Calu3 (cell line): ENCODE results near the gene ILDR1. TPM values are rescaled to one million over a fixed set of nuclear protein-coding genes. Genes with fewer than 3 reads are reported as not detected.

ENCODE experiments used
- BruUV-seq: library from RNA; stranded (reverse); fragments of 400-500 nt; replicated peaks from 2 replicates; lab custom pipeline; 2021; lab: Mats Ljungman, UMichigan
- CTCF ChIA-PET: fragments of 300-600 bp; sonication (Branson Sonifier 250); formaldehyde crosslinking; loops from one replicate; lab custom pipeline; 2022; ENCODE audit warnings: antibody characterized with exemption; lab: Charles Lee
- DNase-seq: peaks from one replicate; pipeline ENCODE4 v3.0.0; 2022
- H3K27ac Mint-ChIP-seq: one replicate; pipeline ENCODE4 v1.8.0; 2022; ENCODE audit warnings: mixed read lengths; ENCODE audit not compliant: unreplicated experiment
- H3K27me3 Mint-ChIP-seq: one replicate; pipeline ENCODE4 v1.8.0; 2022; ENCODE audit warnings: mixed read lengths; ENCODE audit not compliant: unreplicated experiment
- H3K36me3 Mint-ChIP-seq: one replicate; pipeline ENCODE4 v1.8.0; 2022; ENCODE audit warnings: mild to moderate bottlenecking, moderate library complexity, mixed read lengths; ENCODE audit not compliant: insufficient read depth, unreplicated experiment
- H3K4me1 Mint-ChIP-seq: one replicate; pipeline ENCODE4 v1.8.0; 2022; ENCODE audit warnings: mild to moderate bottlenecking, low read depth, mixed read lengths; ENCODE audit not compliant: unreplicated experiment
- H3K4me3 Mint-ChIP-seq: one replicate; pipeline ENCODE4 v1.8.0; 2022; ENCODE audit warnings: mild to moderate bottlenecking, low read depth, moderate library complexity, mixed read lengths; ENCODE audit not compliant: unreplicated experiment
- H3K9me3 Mint-ChIP-seq: one replicate; pipeline ENCODE4 v1.8.0; 2022; ENCODE audit warnings: low read depth, mixed read lengths; ENCODE audit not compliant: unreplicated experiment
- CTCF ChIP-seq: fragments of 200-600 bp; IDR thresholded peaks from one replicate; pipeline ENCODE4 v1.8.0; 2022; ENCODE audit warnings: antibody characterized with exemption; ENCODE audit not compliant: unreplicated experiment
- intact Hi-C: fragments of 100-400 bp; cut with micrococcal nuclease; formaldehyde crosslinking; loops from one replicate; pipeline ENCODE4 v1.10.0; 2022; ENCODE audit not compliant: unreplicated experiment
- total RNA-seq: library from RNA; stranded (reverse); gene quantifications from 2 replicates; pipeline ENCODE4 v1.2.3, GENCODE V29; 2022

The ILDR1 gene
- total RNA-seq, 1 experiment from 2014 or later: 15.7 TPM

DNA sequence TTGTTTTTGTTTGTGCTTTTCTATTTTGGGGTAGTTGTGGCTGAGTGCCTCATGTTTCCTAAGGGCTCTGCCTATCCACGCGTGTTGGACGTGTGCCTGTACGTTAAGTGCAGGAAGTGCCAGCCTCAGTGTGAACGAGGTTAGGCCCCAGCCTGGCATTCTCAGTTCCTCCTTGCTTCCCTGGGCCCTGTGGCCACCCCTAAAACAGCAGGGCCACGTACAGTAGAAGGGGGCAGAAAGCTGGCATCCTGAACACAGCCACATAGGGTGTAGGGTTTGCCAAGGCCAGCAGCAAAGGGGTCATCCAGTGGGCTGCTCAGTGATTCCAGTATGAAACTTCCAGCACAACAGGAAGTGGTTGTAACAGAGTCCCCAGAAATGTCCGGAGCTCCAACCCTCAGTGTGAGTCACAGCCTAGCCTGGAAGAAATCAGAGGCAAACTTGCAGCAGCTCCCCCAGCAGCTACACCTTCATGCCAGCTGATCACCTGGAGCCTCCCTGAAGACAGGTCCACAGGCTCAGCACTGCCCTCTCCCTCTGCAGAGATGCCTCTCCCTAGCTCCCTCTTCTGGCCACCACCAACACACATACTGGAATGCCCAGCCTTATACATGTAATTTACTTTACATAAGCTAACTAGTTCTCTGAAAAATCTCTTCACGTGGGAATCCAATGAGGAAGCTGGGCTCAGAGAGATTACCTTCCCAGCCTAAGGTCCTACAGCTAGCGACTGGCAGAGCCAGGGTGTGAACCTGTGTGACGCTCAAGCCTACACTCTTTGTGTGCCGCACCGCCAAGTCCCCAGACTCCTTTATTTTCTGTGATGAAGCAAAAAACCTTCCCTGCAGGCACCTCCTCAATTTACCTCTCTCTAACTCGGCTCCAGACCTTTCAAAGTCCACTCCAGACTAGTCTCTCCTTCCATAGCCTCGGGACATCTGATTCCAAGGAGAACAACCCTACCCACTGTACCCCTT is 26.6 kb downstream of the ILDR1 start:
- intact Hi-C loops: loop anchor here (1.0 to 10.0 kb wide), 4 partner anchors 112 to 448 kb away; partner anchors contain the start of gene POLQ
- TF ChIP-seq CTCF: peak; percentile 54
- BruUV-seq: no TSS peak
- Mint-ChIP-seq H3K4me3 (no peak overlapping the region), H3K4me1 (peaks cover 37% of the 10 kb centered on the region), H3K27ac (peak overlapping the region; percentile 89), H3K27me3 (no peaks in the 10 kb centered on the region), H3K36me3 (peaks cover 5% of the 10 kb centered on the region), H3K9me3 (no peaks in the 10 kb centered on the region)
- peak; percentile 82 for DNase-seq
- CTCF ChIA-PET: interaction anchor here (0.7 to 1.6 kb wide), 7 partner anchors 16 to 160 kb away, joined by 3 to 8 read pairs (median 5); partner anchors contain the start of genes EAF2, IQCB1 and SLC15A2

GRCh38 chr3:121994551-121994950 is 27.5 kb downstream of the ILDR1 start:
- BruUV-seq: no TSS peak
- H3K9me3 Mint-ChIP-seq: no peaks in the 10 kb centered on the region
- CTCF ChIA-PET: no interaction called here
- peaks cover 37% of the 10 kb centered on the region for H3K4me1 Mint-ChIP-seq
- no peaks in the 10 kb centered on the region for H3K27me3 Mint-ChIP-seq
- H3K27ac Mint-ChIP-seq: no peak overlapping the region
- H3K36me3 Mint-ChIP-seq: peaks cover 5% of the 10 kb centered on the region
- no peak for DNase-seq
- intact Hi-C loops: loop anchor here (10.0 kb wide), 1 partner anchor 260 kb away; no protein-coding TSS in a partner anchor
- TF ChIP-seq CTCF: no peak
- no peak overlapping the region for H3K4me3 Mint-ChIP-seq

DNA sequence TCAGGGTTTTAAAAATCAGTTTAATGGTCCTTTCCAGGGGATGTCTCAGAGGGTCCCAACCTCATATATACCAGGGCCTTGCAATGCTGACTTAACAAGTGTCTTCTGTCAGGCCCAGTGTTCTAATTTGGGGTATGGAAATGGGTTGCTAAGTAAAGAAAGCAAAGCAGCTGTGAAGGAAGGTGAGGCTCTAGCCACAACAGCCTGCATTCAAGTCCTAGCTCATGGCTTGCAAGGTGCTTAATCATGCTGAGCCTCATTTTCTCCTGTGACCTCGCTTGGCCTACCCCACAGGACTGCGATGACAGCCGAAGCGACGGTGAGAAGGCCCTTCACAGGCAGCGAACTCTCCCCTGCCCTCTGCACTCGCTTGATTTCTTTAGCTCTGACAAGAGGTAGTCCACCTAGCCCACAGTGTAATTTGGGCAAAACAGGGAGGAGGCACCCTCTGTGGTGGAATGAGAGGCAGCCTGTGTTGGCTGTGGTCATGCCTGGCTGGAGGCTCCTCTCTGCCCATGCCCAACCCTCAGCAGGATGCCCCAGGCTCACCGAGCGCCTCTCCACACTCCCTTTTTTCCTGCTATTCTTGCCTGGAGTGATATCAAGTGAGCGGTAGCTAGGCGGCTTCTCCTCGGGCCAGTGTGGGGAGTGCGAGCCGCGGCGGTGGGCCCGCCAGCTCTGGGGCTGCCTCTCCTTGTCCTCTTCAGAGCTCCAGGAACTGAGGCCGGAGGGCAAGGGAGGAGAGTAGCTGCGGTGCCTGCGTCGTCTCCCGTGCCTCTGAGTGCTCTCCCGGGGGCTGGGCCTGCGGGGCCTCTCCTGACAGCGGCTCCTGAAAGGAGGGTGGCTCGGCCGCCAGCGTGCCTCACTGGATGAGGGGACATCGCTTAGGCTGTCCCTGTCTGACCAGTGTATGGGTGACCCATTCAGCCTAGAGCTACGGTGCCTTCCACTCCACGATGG is 29.2 kb downstream of the ILDR1 start:
- CTCF ChIA-PET: no interaction called here
- intact Hi-C loops: loop anchor here (10.0 kb wide), 1 partner anchor 262 kb away; no protein-coding TSS in a partner anchor
- DNase-seq: no peak
- no peak overlapping the region for H3K27ac Mint-ChIP-seq
- peaks cover 25% of the 10 kb centered on the region for H3K4me1 Mint-ChIP-seq
- H3K9me3 Mint-ChIP-seq: no peaks in the 10 kb centered on the region
- no peak overlapping the region for H3K4me3 Mint-ChIP-seq
- no peaks in the 10 kb centered on the region for H3K27me3 Mint-ChIP-seq
- no TSS peak for BruUV-seq
- no peak for TF ChIP-seq CTCF
- peaks cover 5% of the 10 kb centered on the region for H3K36me3 Mint-ChIP-seq

- Mint-ChIP-seq H3K4me1 (no peaks in the 10 kb centered on the region), H3K9me3 (no peaks in the 10 kb centered on the region), H3K27me3 (no peaks in the 10 kb centered on the region), H3K36me3 (peaks cover 5% of the 10 kb centered on the region), H3K4me3 (no peak overlapping the region), H3K27ac (no peak overlapping the region)
- CTCF ChIA-PET: interaction anchor here (0.6 to 0.7 kb wide), 2 partner anchors 107 to 267 kb away, joined by 3 read pairs; no protein-coding TSS in a partner anchor
- no peak for TF ChIP-seq CTCF
- no TSS peak for BruUV-seq
- no peak for DNase-seq
- intact Hi-C loops: loop anchor here (10.0 kb wide), 1 partner anchor 265 kb away; no protein-coding TSS in a partner anchor
Observed at GRCh38 chr3:121989943-121990342, 32.1 kb downstream of the ILDR1 start.
